Coronary artery (tissue), 2 donors: ENCODE data around the gene ZNF324B.

ENCODE experiments used
- DNase-seq: peaks from one replicate; pipeline ENCODE4 v3.0.0-alpha.2; 2017; ENCODE audit warnings: low spot score
- H3K27ac ChIP-seq, 2 donors: fragments of 200-600 bp; sonication (generic); one replicate each; pipeline ENCODE4 v1.5.1; 2016 to 2019
- H3K4me3 ChIP-seq: fragments of 200-600 bp; sonication (generic); 2 replicates; pipeline ENCODE4 v1.5.1; 2016; ENCODE audit warnings: mild to moderate bottlenecking, moderate library complexity
- TF ChIP-seq, protein P1 (sequence below): fragments of 200-600 bp; sonication (generic); IDR thresholded peaks from one replicate; pipeline ENCODE4 v1.5.1; 2019; ENCODE audit warnings: antibody characterized with exemption

Gene ZNF324B

DNA sequence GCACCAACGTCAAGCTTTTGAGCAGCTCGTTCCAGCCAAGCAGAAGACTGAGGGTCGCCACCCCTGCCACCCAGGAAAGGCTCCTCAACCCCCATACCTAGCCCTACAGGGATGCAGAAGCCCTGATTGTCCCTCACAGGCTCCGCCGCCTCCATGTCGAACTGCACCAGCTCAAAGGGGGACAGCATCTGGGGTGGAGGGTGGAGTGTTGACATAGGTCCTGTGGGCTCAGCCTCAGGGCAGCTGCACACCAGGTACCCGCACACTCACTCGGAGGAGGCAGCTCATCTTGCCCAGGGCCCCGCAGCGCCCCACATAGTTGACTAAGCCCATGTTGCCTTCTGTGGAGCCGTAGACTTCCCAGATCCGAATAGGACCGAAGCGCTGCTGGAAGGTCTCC lies 48.8 kb downstream of the ZNF324B start:
- H3K27ac ChIP-seq: no peak overlapping the region
- H3K4me3 ChIP-seq: peak overlapping the region; percentile 77
- DNase-seq: no peak
- TF ChIP-seq, protein P1, sequence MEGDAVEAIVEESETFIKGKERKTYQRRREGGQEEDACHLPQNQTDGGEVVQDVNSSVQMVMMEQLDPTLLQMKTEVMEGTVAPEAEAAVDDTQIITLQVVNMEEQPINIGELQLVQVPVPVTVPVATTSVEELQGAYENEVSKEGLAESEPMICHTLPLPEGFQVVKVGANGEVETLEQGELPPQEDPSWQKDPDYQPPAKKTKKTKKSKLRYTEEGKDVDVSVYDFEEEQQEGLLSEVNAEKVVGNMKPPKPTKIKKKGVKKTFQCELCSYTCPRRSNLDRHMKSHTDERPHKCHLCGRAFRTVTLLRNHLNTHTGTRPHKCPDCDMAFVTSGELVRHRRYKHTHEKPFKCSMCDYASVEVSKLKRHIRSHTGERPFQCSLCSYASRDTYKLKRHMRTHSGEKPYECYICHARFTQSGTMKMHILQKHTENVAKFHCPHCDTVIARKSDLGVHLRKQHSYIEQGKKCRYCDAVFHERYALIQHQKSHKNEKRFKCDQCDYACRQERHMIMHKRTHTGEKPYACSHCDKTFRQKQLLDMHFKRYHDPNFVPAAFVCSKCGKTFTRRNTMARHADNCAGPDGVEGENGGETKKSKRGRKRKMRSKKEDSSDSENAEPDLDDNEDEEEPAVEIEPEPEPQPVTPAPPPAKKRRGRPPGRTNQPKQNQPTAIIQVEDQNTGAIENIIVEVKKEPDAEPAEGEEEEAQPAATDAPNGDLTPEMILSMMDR: no peak
